H1 (cell line): ENCODE results near the gene TSPAN3. TPM values are rescaled to one million over a fixed set of nuclear protein-coding genes. Genes with fewer than 3 reads are reported as not detected.

Source experiments
- BACH1 ChIP-seq: IDR thresholded peaks from 2 replicates; pipeline ENCODE4 v1.6.1; 2012; ENCODE audit warnings: low read length, improper control_type of control experiment
- BCL11A ChIP-seq, 2 experiments: IDR thresholded peaks; one replicate each; pipeline ENCODE4 v1.6.1; 2011; ENCODE audit warnings: low read depth in 2 of 2, low read length in 2 of 2, mild to moderate bottlenecking in 2 of 2
- BRCA1 ChIP-seq: IDR thresholded peaks from 2 replicates; pipeline ENCODE4 v1.6.1; 2012; ENCODE audit warnings: low read depth, low read length, improper control_type of control experiment
- CEBPB ChIP-seq: IDR thresholded peaks from 2 replicates; pipeline ENCODE4 v1.6.1; 2012; ENCODE audit warnings: low read depth, low read length
- CTBP2 ChIP-seq: IDR thresholded peaks from 2 replicates; pipeline ENCODE4 v1.7.0; 2011; ENCODE audit warnings: borderline replicate concordance, mild to moderate bottlenecking, moderate library complexity, mixed read lengths, low read length; ENCODE audit not compliant: insufficient read depth, insufficient read length
- E2F6 ChIP-seq: IDR thresholded peaks from 2 replicates; pipeline ENCODE4 v1.6.1; 2012; ENCODE audit warnings: inconsistent platforms
- EGR1 ChIP-seq: IDR thresholded peaks from 2 replicates; pipeline ENCODE4 v1.6.1; 2011; ENCODE audit warnings: low read depth, low read length, borderline replicate concordance
- GABPA ChIP-seq: IDR thresholded peaks from 2 replicates; pipeline ENCODE4 v1.6.1; 2011; ENCODE audit warnings: mild to moderate bottlenecking, low read length, moderate library complexity, borderline replicate concordance; ENCODE audit not compliant: insufficient read depth
- HDAC2 ChIP-seq, 2 experiments: fragments of 300-600 bp in 1 of 2; sonication (generic) in 1 of 2; IDR thresholded peaks; 2 replicates each; pipeline ENCODE4 v1.6.1; 2011 to 2012; ENCODE audit warnings: low read depth in 2 of 2, low read length in 2 of 2, mild to moderate bottlenecking in 2 of 2, moderate library complexity in 2 of 2, borderline replicate concordance in 1 of 2, inconsistent platforms in 1 of 2
- KDM1A ChIP-seq: fragments of 200-600, 300-600 bp; sonication (generic); IDR thresholded peaks from 2 replicates; pipeline ENCODE4 v1.7.1; 2016; ENCODE audit warnings: mild to moderate bottlenecking, low read length, borderline replicate concordance
- PHF8 ChIP-seq: fragments of 200-600 bp; sonication (generic); conservative IDR thresholded peaks from 2 replicates; pipeline ENCODE4 v1.7.1; 2012; ENCODE audit warnings: low read depth, mild to moderate bottlenecking, inconsistent platforms, low read length, moderate library complexity
- POLR2A ChIP-seq, 2 experiments: IDR thresholded peaks; 1 replicate in 1 of 2; 2 replicates in 1 of 2; pipeline ENCODE4 v1.6.1; 2011; ENCODE audit warnings: low read depth in 2 of 2, low read length in 2 of 2, mild to moderate bottlenecking in 2 of 2; ENCODE audit errors: control extremely low read depth in 1 of 2
- POU5F1 ChIP-seq: IDR thresholded peaks from 2 replicates; pipeline ENCODE4 v1.6.1; 2011; ENCODE audit warnings: low read depth, mild to moderate bottlenecking, low read length, moderate library complexity
- RBBP5 ChIP-seq: IDR thresholded peaks from 2 replicates; pipeline ENCODE4 v1.7.1; 2012; ENCODE audit warnings: low read depth, mild to moderate bottlenecking, inconsistent platforms, low read length, moderate library complexity, borderline replicate concordance
- RNF2 ChIP-seq: fragments of 200-900, 300-1000 bp; sonication (generic); IDR thresholded peaks from 2 replicates; pipeline ENCODE4 v1.7.1; 2016; ENCODE audit warnings: borderline replicate concordance, low read depth, mild to moderate bottlenecking, antibody characterized with exemption, low read length; ENCODE audit not compliant: poor library complexity, severe bottlenecking; ENCODE audit errors: missing control alignments
- SAP30 ChIP-seq: fragments of 300-600 bp; sonication (generic); IDR thresholded peaks from 2 replicates; pipeline ENCODE4 v1.7.1; 2012; ENCODE audit warnings: low read length, moderate library complexity, mild to moderate bottlenecking, inconsistent platforms; ENCODE audit not compliant: insufficient read depth, insufficient replicate concordance
- SIN3A ChIP-seq, 2 experiments: IDR thresholded peaks in 1 of 2; conservative IDR thresholded peaks in 1 of 2; 2 replicates each; pipeline ENCODE4 v1.6.1; 2011 to 2012; ENCODE audit warnings: low read length in 2 of 2, improper control_type of control experiment in 1 of 2, low read depth in 1 of 2, mild to moderate bottlenecking in 1 of 2
- SP1 ChIP-seq: IDR thresholded peaks from 2 replicates; pipeline ENCODE4 v1.6.1; 2011; ENCODE audit warnings: low read depth, low read length
- SUZ12 ChIP-seq: fragments of 200-600 bp; sonication (generic); IDR thresholded peaks from 2 replicates; pipeline ENCODE4 v1.6.1; 2012; ENCODE audit warnings: mild to moderate bottlenecking, inconsistent platforms, low read length, moderate library complexity, mixed read lengths
- TCF12 ChIP-seq: IDR thresholded peaks from 2 replicates; pipeline ENCODE4 v1.6.1; 2011; ENCODE audit warnings: low read depth, mild to moderate bottlenecking, low read length
- polyA plus RNA-seq, 7 experiments: library from polyadenylated mRNA; depleted of rRNA in 3 of 7; stranded (reverse) in 5 of 7; unstranded in 2 of 7; fragments of >200 nt in 5 of 7; fragments of 200-250 nt in 2 of 7; gene quantifications; 1 replicate in 5 of 7; 2 replicates in 1 of 7; 4 replicates in 1 of 7; pipeline versions ENCODE4 v1.2.1 to v1.2.3, GENCODE V29; 2011 to 2013; ENCODE audit warnings: missing spikeins in 2 of 7, mixed read lengths in 2 of 7
- total RNA-seq: library from RNA; stranded (reverse); fragmentation: NEBNext Ultra II Directional; extraction: Animal tissue kit (Norgen Biotek cat#: 25700); gene quantifications from 2 replicates; pipeline ENCODE4 v1.2.1, GENCODE V29; 2021

The TSPAN3 gene
- total and polyA plus RNA-seq, 2 of the 8 experiments (the other 6 are each of a cell fraction or from before 2014, with no cell fraction given), result 107 to 238 TPM

- 0 out of 4 replicates have a peak, but pooled peaks of 1 of the 2 experiments have one; percentile 7 for TF ChIP-seq SIN3A (conservative IDR thresholded peaks at IDR 0.05 in 1 of 2, IDR thresholded peaks at IDR 0.05 in 1 of 2; ENCODE audit: low read depth in 1 of 2, low read length in 2 of 2)
- no peak for TF ChIP-seq POU5F1
- TF ChIP-seq EGR1, result no peak
- no peak for TF ChIP-seq BCL11A (IDR thresholded peaks at IDR 0.05; ENCODE audit: low read depth in 2 of 2, low read length in 2 of 2)
- no peak for TF ChIP-seq BRCA1
- no peak for TF ChIP-seq BACH1
- no peak for TF ChIP-seq RNF2
- TF ChIP-seq CTBP2, result no peak
- no peak for TF ChIP-seq TCF12
- peak; percentile 75 for TF ChIP-seq E2F6
- no peak for TF ChIP-seq PHF8
- TF ChIP-seq SP1, result no peak
- TF ChIP-seq GABPA, result no peak
- TF ChIP-seq HDAC2 (IDR thresholded peaks at IDR 0.05; ENCODE audit: borderline replicate concordance in 1 of 2, low read depth in 2 of 2, low read length in 2 of 2), result no peak
- TF ChIP-seq CEBPB, result no peak
- TF ChIP-seq SAP30, result no peak
- TF ChIP-seq POLR2A (IDR thresholded peaks at IDR 0.05; ENCODE audit: control extremely low read depth in 1 of 2, low read depth in 2 of 2, low read length in 2 of 2), result no peak
- 0 out of 2 replicates have a peak, but pooled peaks have one; percentile 13 for TF ChIP-seq RBBP5
- peak; percentile 48; the same call in 1 of the 2 replicates for TF ChIP-seq KDM1A
- TF ChIP-seq SUZ12, result no peak
Measured at GRCh38 chr15:77028451-77029165, 42.3 kb downstream of the TSPAN3 start (continued).
